Measurements from ENCODE around the gene HHAT. TPM values are rescaled to one million over a fixed set of nuclear protein-coding genes. Genes with fewer than 3 reads are reported as not detected.

The HHAT gene
- polyA plus RNA-seq, 4 donors = 12.7 to 14.2 (median 13.9) TPM

- DNase-seq (ENCODE audit: low read depth in 4 of 4, low spot score in 2 of 4) = no peak
These were observed 148.0 kb downstream of the HHAT start for GRCh38 chr1:210476730-210477129.

- DNase-seq (ENCODE audit: low read depth in 4 of 4, low spot score in 2 of 4) = no peak
These were observed 148.7 kb downstream of the HHAT start for GRCh38 chr1:210477328-210477924.

- DNase-seq (ENCODE audit: low read depth in 4 of 4, low spot score in 2 of 4) = no peak
These were observed 150.1 kb downstream of the HHAT start for GRCh38 chr1:210478820-210479219.

GRCh38 chr1:210482491-210482890 is 153.8 kb downstream of the HHAT start:
- DNase-seq (ENCODE audit: low read depth in 4 of 4, low spot score in 2 of 4) = no peak

- no peak for DNase-seq (ENCODE audit: low read depth in 4 of 4, low spot score in 2 of 4)
These were observed 154.4 kb downstream of the HHAT start for GRCh38 chr1:210482945-210483617.

GRCh38 chr1:210483821-210484220 is 155.1 kb downstream of the HHAT start:
- no peak for DNase-seq (ENCODE audit: low read depth in 4 of 4, low spot score in 2 of 4)

GRCh38 chr1:210487021-210487420 is 158.3 kb downstream of the HHAT start:
- DNase-seq (ENCODE audit: low read depth in 4 of 4, low spot score in 2 of 4) = no peak

GRCh38 chr1:210489491-210489890 is 160.8 kb downstream of the HHAT start:
- no peak for DNase-seq (ENCODE audit: low read depth in 4 of 4, low spot score in 2 of 4)

- DNase-seq (ENCODE audit: low read depth in 4 of 4, low spot score in 2 of 4) = no peak
These were observed 162.1 kb downstream of the HHAT start for GRCh38 chr1:210490781-210491180.

GRCh38 chr1:210496063-210496462 is 167.4 kb downstream of the HHAT start:
- DNase-seq (ENCODE audit: low read depth in 4 of 4, low spot score in 2 of 4) = no peak

- DNase-seq (ENCODE audit: low read depth in 4 of 4, low spot score in 2 of 4) = no peak
These were observed 171.3 kb downstream of the HHAT start for GRCh38 chr1:210499956-210500355.

- no peak for DNase-seq (ENCODE audit: low read depth in 4 of 4, low spot score in 2 of 4)
These were observed 172.1 kb downstream of the HHAT start for GRCh38 chr1:210500831-210501230.

GRCh38 chr1:210504286-210504685 is 175.6 kb downstream of the HHAT start:
- no peak for DNase-seq (ENCODE audit: low read depth in 4 of 4, low spot score in 2 of 4)

- no peak for DNase-seq (ENCODE audit: low read depth in 4 of 4, low spot score in 2 of 4)
These were observed 177.1 kb downstream of the HHAT start for GRCh38 chr1:210505601-210506496.

- no peak for DNase-seq (ENCODE audit: low read depth in 4 of 4, low spot score in 2 of 4)
These were observed 178.0 kb downstream of the HHAT start for GRCh38 chr1:210506689-210507088.

- no peak for DNase-seq (ENCODE audit: low read depth in 4 of 4, low spot score in 2 of 4)
These were observed 187.5 kb downstream of the HHAT start for GRCh38 chr1:210516092-210516656.

- peak in 1 of 4 donors; percentile 17 for DNase-seq (ENCODE audit: low read depth in 4 of 4, low spot score in 2 of 4)
These were observed 188.2 kb downstream of the HHAT start for GRCh38 chr1:210516697-210517459.

GRCh38 chr1:210523830-210524229 is 195.1 kb downstream of the HHAT start:
- DNase-seq (ENCODE audit: low read depth in 4 of 4, low spot score in 2 of 4) = no peak

- DNase-seq (ENCODE audit: low read depth in 4 of 4, low spot score in 2 of 4) = no peak
These were observed 197.2 kb downstream of the HHAT start for GRCh38 chr1:210525716-210526454.

GRCh38 chr1:210527091-210527490 is 198.4 kb downstream of the HHAT start:
- no peak for DNase-seq (ENCODE audit: low read depth in 4 of 4, low spot score in 2 of 4)

All from left renal cortex interstitium (tissue), 4 donors.